GM12878 (cell line): ENCODE data around the gene INHBB. TPM values are rescaled to one million over a fixed set of nuclear protein-coding genes. Genes with fewer than 3 reads are reported as not detected.

Source experiments
- ATAC-seq: fragments of 200-7000 bp; cut with Tn5 transposase; 3 replicates; pipeline ENCODE4 v1.9.1; 2020; ENCODE audit warnings: mild to moderate bottlenecking, moderate library complexity
- BruUV-seq: library from RNA; stranded (reverse); fragments of 400-500 nt; replicated peaks from 2 replicates; lab custom pipeline; 2021; lab: Mats Ljungman, UMichigan
- CTCF ChIA-PET: fragments of 300-600 bp; sonication (Branson Sonifier 250); formaldehyde crosslinking; extraction: SDS; loops from one replicate; lab custom pipeline; 2021; ENCODE audit warnings: inconsistent platforms; lab: Yijun Ruan, JAX
- POLR2A ChIA-PET: fragments of 350-600 bp; formaldehyde crosslinking; extraction: SDS; loops from one replicate; lab custom pipeline; 2021; ENCODE audit warnings: inconsistent platforms; lab: Charles Lee
- RAD21 ChIA-PET: fragments of 300-600 bp; sonication (Branson Sonifier 250); formaldehyde crosslinking; loops from one replicate; lab custom pipeline; 2023; ENCODE audit warnings: antibody characterized with exemption; ENCODE audit not compliant: unreplicated experiment; lab: Charles Lee
- SMC1A ChIA-PET: fragments of 300-600 bp; sonication (Branson Sonifier 250); formaldehyde crosslinking; loops from one replicate; lab custom pipeline; 2023; ENCODE audit not compliant: unreplicated experiment, uncharacterized antibody; lab: Charles Lee
- DNase-seq: peaks from one replicate; pipeline ENCODE4 v3.0.0-alpha.2; 2011; ENCODE audit warnings: low read depth, low spot score
- FAIRE-seq: peaks from 3 replicates; lab custom pipeline; 2011; peaks lifted over from hg19 to GRCh38; lab: Jason Lieb, UNC
- H2AFZ ChIP-seq: 2 replicates; pipeline ENCODE4 v1.6.0; 2011; ENCODE audit warnings: low read depth, low read length, control low read depth; ENCODE audit not compliant: control insufficient read depth
- H3K27ac ChIP-seq: 2 replicates; pipeline ENCODE4 v1.5.1; 2011; ENCODE audit warnings: control low read depth; ENCODE audit not compliant: control insufficient read depth, insufficient read depth
- H3K27me3 ChIP-seq, 2 experiments: replicated peaks in 1 of 2; 2 replicates each; pipeline versions ENCODE4 v1.6.0 to v1.6.1; 2011; ENCODE audit warnings: low read length in 1 of 2; ENCODE audit not compliant: control insufficient read depth in 2 of 2, insufficient read depth in 2 of 2
- H3K36me3 ChIP-seq, 2 experiments: 2 replicates each; pipeline ENCODE4 v1.5.1; 2011; ENCODE audit warnings: low read length in 1 of 2; ENCODE audit not compliant: control insufficient read depth in 2 of 2, insufficient read depth in 2 of 2
- H3K4me1 ChIP-seq: 2 replicates; pipeline ENCODE4 v1.6.1; 2011; ENCODE audit warnings: mild to moderate bottlenecking, low read length, moderate library complexity, mixed read lengths; ENCODE audit not compliant: control insufficient read depth, insufficient read depth
- H3K4me2 ChIP-seq: 2 replicates; pipeline ENCODE4 v1.6.0; 2011; ENCODE audit warnings: control low read depth; ENCODE audit not compliant: control insufficient read depth, insufficient read depth
- H3K4me3 ChIP-seq: fragments of 200-600 bp; sonication (generic); 2 replicates; pipeline ENCODE4 v1.5.1; 2016
- H3K79me2 ChIP-seq: 2 replicates; pipeline ENCODE4 v1.6.0; 2011; ENCODE audit warnings: low read length; ENCODE audit not compliant: control insufficient read depth, insufficient read depth
- H3K9ac ChIP-seq: 2 replicates; pipeline ENCODE4 v1.8.0; 2011; ENCODE audit warnings: low read length, control low read depth, mixed read lengths; ENCODE audit not compliant: control insufficient read depth, insufficient read depth
- H3K9me3 ChIP-seq: replicated peaks from 3 replicates; pipeline ENCODE4 v1.5.1; 2011; ENCODE audit warnings: mild to moderate bottlenecking, low read length; ENCODE audit not compliant: control insufficient read depth, insufficient read depth
- H4K20me1 ChIP-seq: 2 replicates; pipeline ENCODE4 v1.6.0; 2011; ENCODE audit not compliant: control insufficient read depth, insufficient read depth
- CTCF ChIP-seq, 3 experiments: IDR thresholded peaks in 2 of 3; conservative IDR thresholded peaks in 1 of 3; 2 replicates each; pipeline ENCODE4 v1.5.1; 2011; ENCODE audit warnings: low read depth in 3 of 3, low read length in 3 of 3, mild to moderate bottlenecking in 3 of 3, control low read depth in 2 of 3, moderate library complexity in 2 of 3, inconsistent platforms in 1 of 3, mixed read lengths in 1 of 3; ENCODE audit not compliant: control insufficient read depth in 2 of 3, insufficient read depth in 1 of 3; ENCODE audit errors: extremely low read depth in 1 of 3
- CUX1 ChIP-seq: IDR thresholded peaks from 2 replicates; pipeline ENCODE4 v1.6.1; 2012; ENCODE audit warnings: improper control_type of control experiment, low read depth, low read length; ENCODE audit not compliant: insufficient replicate concordance
- ESRRA ChIP-seq: IDR thresholded peaks from 2 replicates; pipeline ENCODE4 v1.6.1; 2012; ENCODE audit warnings: mild to moderate bottlenecking, low read length, improper control_type of control experiment
- IKZF1 ChIP-seq: fragments of 450-650 bp; conservative IDR thresholded peaks from 2 replicates; pipeline ENCODE4 v1.6.1; 2017; ENCODE audit warnings: antibody characterized with exemption, mild to moderate bottlenecking
- RUNX3 ChIP-seq: IDR thresholded peaks from 2 replicates; pipeline ENCODE4 v1.6.1; 2012; ENCODE audit warnings: low read length, inconsistent platforms
- SRF ChIP-seq, 2 experiments: IDR thresholded peaks; 2 replicates each; pipeline ENCODE4 v1.6.1; 2011; ENCODE audit warnings: low read depth in 2 of 2, low read length in 2 of 2, mild to moderate bottlenecking in 1 of 2, moderate library complexity in 1 of 2
- TARDBP ChIP-seq: IDR thresholded peaks from 2 replicates; pipeline ENCODE4 v1.6.1; 2016; ENCODE audit warnings: borderline replicate concordance
- TCF7 ChIP-seq: IDR thresholded peaks from 2 replicates; pipeline ENCODE4 v1.6.1; 2014; ENCODE audit warnings: antibody characterized with exemption, borderline replicate concordance
- WGBS: methylation state at CpG from one replicate; pipeline ENCODE4 v1.1.6; 2016; ENCODE audit warnings: low lambda C conversion rate; ENCODE audit not compliant: insufficient replicate concordance, insufficient coverage; ENCODE audit errors: missing lambda C conversion rate; 5-methylcytosine and 5-hydroxymethylcytosine counted together
- in situ Hi-C: fragments of 300-500 bp; cut with MboI; formaldehyde crosslinking; loops from 9 replicates; pipeline ENCODE4 v1.14.3; 2018; ENCODE audit warnings: mixed read lengths
- intact Hi-C: fragments of 100-400 bp; cut with micrococcal nuclease; formaldehyde crosslinking; loops from one replicate; pipeline ENCODE4 v1.14.2; 2022; ENCODE audit not compliant: unreplicated experiment
- polyA plus RNA-seq, 11 experiments: library from polyadenylated mRNA; depleted of rRNA in 4 of 11; unstranded in 6 of 11; stranded (reverse) in 5 of 11; fragments of >200 nt; fragmentation: Nextera tagmentation in 4 of 11; fragmentation: Illumina TruSeq in 1 of 11; extraction: Ambion mirVana in 4 of 11; extraction: Trizol in 1 of 11; gene quantifications; 1 replicate in 1 of 11; 2 replicates in 10 of 11; pipeline versions ENCODE4 v1.2.1 to v1.2.3, GENCODE V29; 2011 to 2016; ENCODE audit warnings: inconsistent platforms in 2 of 11, missing spikeins in 2 of 11, low read depth in 1 of 11
- total RNA-seq, 4 experiments: library from RNA; depleted of rRNA in 3 of 4; stranded (reverse); fragments of >200 nt in 3 of 4; fragmentation: Illumina TruSeq in 1 of 4; extraction: Trizol in 1 of 4; gene quantifications; 2 replicates each; pipeline versions ENCODE4 v1.2.1 to v1.2.3, GENCODE V29; 2013 to 2021

INHBB gene
- total and polyA plus RNA-seq, 10 of the 15 experiments (the other 5 are each of a cell fraction or from before 2014, with no cell fraction given), result 0.05 TPM; not detected in 9

- H3K79me2 ChIP-seq, result no peaks in the 10 kb centered on the region
- intact Hi-C loops, result no loop called here
- WGBS, result 88% methylated on average over 8 of the region's 12 CpGs
- TF ChIP-seq RUNX3 (peak; percentile 49; the same call in 1 of the 2 replicates), IKZF1 (no peak)
- ATAC-seq (no peak), DNase-seq (no peak), FAIRE-seq (no peak)
- H3K4me3 ChIP-seq, result no peak overlapping the region
- H3K4me1 ChIP-seq, result peaks cover 8% of the 10 kb centered on the region
- ChIA-PET SMC1A (interaction anchor here (0.9 kb wide), 1 partner anchor 10 kb away, joined by 4 read pairs; no protein-coding TSS in a partner anchor), RAD21 (interaction anchor here (0.6 to 0.7 kb wide), 2 partner anchors 9 to 74 kb away, joined by 3 read pairs; no protein-coding TSS in a partner anchor), POLR2A (interaction anchor here (0.6 to 1.5 kb wide), 3 partner anchors 9 to 71 kb away, joined by 3 to 9 read pairs (median 4); no protein-coding TSS in a partner anchor), CTCF (interaction anchor here (0.7 to 1.4 kb wide), 2 partner anchors 9 kb away, joined by 3 read pairs; no protein-coding TSS in a partner anchor)
- no peak overlapping the region; the same call in 1 of the 2 replicates for H2AFZ ChIP-seq
- BruUV-seq, result no TSS peak
- in situ Hi-C loops, result no loop called here
- no peaks in the 10 kb centered on the region for H3K9me3 ChIP-seq
- no peaks in the 10 kb centered on the region for H4K20me1 ChIP-seq
- no peaks in the 10 kb centered on the region; a peak in 1 of 4 replicates for H3K36me3 ChIP-seq
- no peaks in the 10 kb centered on the region for H3K27me3 ChIP-seq
- no peak overlapping the region for H3K9ac ChIP-seq
- H3K27ac ChIP-seq, result no peak overlapping the region
- H3K4me2 ChIP-seq, result no peak overlapping the region
Measured at GRCh38 chr2:120302301-120302700, 43.6 kb upstream of the INHBB start.

- SMC1A ChIA-PET, result interaction anchor here (1.2 to 1.3 kb wide), 2 partner anchors 10 to 71 kb away, joined by 3 read pairs; no protein-coding TSS in a partner anchor
- POLR2A ChIA-PET, result interaction anchor here (1.0 to 1.5 kb wide), 2 partner anchors 10 to 48 kb away, joined by 3 to 9 read pairs; no protein-coding TSS in a partner anchor
- RAD21 ChIA-PET, result interaction anchor here (0.7 kb wide), 2 partner anchors 10 to 12 kb away, joined by 3 read pairs; no protein-coding TSS in a partner anchor
- CTCF ChIA-PET, result interaction anchor here (0.7 to 1.4 kb wide), 2 partner anchors 8 to 10 kb away, joined by 3 read pairs; no protein-coding TSS in a partner anchor
- DNase-seq (no peak), FAIRE-seq (no peak), ATAC-seq (no peak)
- Histone ChIP-seq H4K20me1 (no peaks in the 10 kb centered on the region), H3K4me1 (peaks cover 17% of the 10 kb centered on the region), H3K9me3 (no peaks in the 10 kb centered on the region), H3K79me2 (no peaks in the 10 kb centered on the region), H3K9ac (no peak overlapping the region), H3K4me2 (no peak overlapping the region), H3K27me3 (no peaks in the 10 kb centered on the region), H2AFZ (no peak overlapping the region; the same call in 1 of the 2 replicates), H3K36me3 (no peaks in the 10 kb centered on the region; a peak in 1 of 4 replicates), H3K4me3 (no peak overlapping the region), H3K27ac (no peak overlapping the region)
- BruUV-seq, result no TSS peak
- 71% methylated on average over 6 of the region's 6 CpGs for WGBS
- in situ Hi-C loops (no loop called here), intact Hi-C loops (no loop called here)
- no peak for TF ChIP-seq TARDBP
- no peak for TF ChIP-seq IKZF1
- no peak for TF ChIP-seq TCF7
- TF ChIP-seq ESRRA, result no peak
- no peak for TF ChIP-seq SRF (IDR thresholded peaks at IDR 0.05; ENCODE audit: low read depth in 2 of 2, low read length in 2 of 2)
- TF ChIP-seq CTCF (IDR thresholded peaks at IDR 0.05 in 2 of 3, conservative IDR thresholded peaks at IDR 0.05 in 1 of 3; ENCODE audit: control insufficient read depth in 2 of 3, extremely low read depth in 1 of 3, insufficient read depth in 1 of 3, low read depth in 3 of 3, low read length in 3 of 3), result no peak
- TF ChIP-seq CUX1, result no peak
Measured at GRCh38 chr2:120303177-120303576, 42.8 kb upstream of the INHBB start.
